Endothelial cell of umbilical vein (primary cell): ENCODE results near the gene NCOA6. TPM values are rescaled to one million over a fixed set of nuclear protein-coding genes. Genes with fewer than 3 reads are reported as not detected.

Source experiments
- polyA plus RNA-seq, 4 experiments: library from polyadenylated mRNA; depleted of rRNA in 3 of 4; stranded (reverse) in 3 of 4; unstranded in 1 of 4; fragments of >200 nt; gene quantifications; 2 replicates each; pipeline versions ENCODE4 v1.2.1 to v1.2.3, GENCODE V29; 2011 to 2012; ENCODE audit warnings: missing spikeins in 1 of 4
- small RNA-seq: library from RNA; depleted of rRNA; stranded (forward); fragments of <200 nt; gene quantifications from one replicate; pipeline ENCODE3, GENCODE V24; 2012; ENCODE audit warnings: low replicate concordance, low read depth; ENCODE audit not compliant: insufficient read depth, insufficient read length
- total RNA-seq: library from RNA; stranded (reverse); gene quantifications from 2 replicates; pipeline ENCODE4 v1.2.3, GENCODE V29; 2021

NCOA6 gene
- total and polyA plus RNA-seq, 2 donors (not counting 3 experiments of a cell fraction or from before 2014, with no cell fraction given), result 16.9 to 26.7 TPM

Small RNAs within 50 kb of the gene (small RNA-seq; reads per million reads assigned to genes)
- not detected for gene AL118520.1

Other genes with a start within 250 kb of the NCOA6 start
- 20.3 and 23.3 TPM in 2 replicates for gene PIGU, start 148.6 kb downstream of the NCOA6 start, total RNA-seq
- gene PIGU, start 148.6 kb downstream of the NCOA6 start, polyA plus RNA-seq, result 81.8 and 82.2 TPM in 2 replicates
- gene TP53INP2, start 121.3 kb downstream of the NCOA6 start, total RNA-seq, result 30.5 and 36.4 TPM in 2 replicates
- 14.5 and 18.3 TPM in 2 replicates for gene TP53INP2, start 121.3 kb downstream of the NCOA6 start, polyA plus RNA-seq
- gene GGT7, start 47.2 kb upstream of the NCOA6 start, total RNA-seq, result 4.7 and 5.0 TPM in 2 replicates
- gene GGT7, start 47.2 kb upstream of the NCOA6 start, polyA plus RNA-seq, result 3.9 and 4.1 TPM in 2 replicates
- 40.7 and 48.5 TPM in 2 replicates for gene ACSS2, start 51.0 kb upstream of the NCOA6 start, total RNA-seq
- 41.8 and 42.3 TPM in 2 replicates for gene ACSS2, start 51.0 kb upstream of the NCOA6 start, polyA plus RNA-seq
- gene GSS, start 130.2 kb upstream of the NCOA6 start, total RNA-seq, result 46.9 and 47.9 TPM in 2 replicates
- 60.3 and 65.1 TPM in 2 replicates for gene GSS, start 130.2 kb upstream of the NCOA6 start, polyA plus RNA-seq
- gene MYH7B, start 130.2 kb upstream of the NCOA6 start, total RNA-seq, result 0.07 TPM in 1 of 2 replicates, not detected in the other
- 0.03 and 0.10 TPM in 2 replicates for gene MYH7B, start 130.2 kb upstream of the NCOA6 start, polyA plus RNA-seq